ENCODE data around the gene CKS2. TPM values are rescaled to one million over a fixed set of nuclear protein-coding genes. Genes with fewer than 3 reads are reported as not detected.

Gene CKS2
- total and polyA plus RNA-seq, 2 experiments from 2014 or later: 512 to 1,783 TPM

GRCh38 chr9:89349607-89350006 lies 38.6 kb downstream of the CKS2 start:
- Histone ChIP-seq H3K9me2 (ENCODE audit: insufficient read depth) (no peaks in the 10 kb centered on the region), H2AFZ (no peak overlapping the region), H3K4me1 (ENCODE audit: insufficient read depth) (no peaks in the 10 kb centered on the region), H3K27ac (ENCODE audit: low read depth) (no peak overlapping the region), H3F3A (replicated peaks; ENCODE audit: low read depth) (no peaks in the 10 kb centered on the region), H4K20me1 (replicated peaks; ENCODE audit: insufficient read depth) (peaks cover 23% of the 10 kb centered on the region), H3K27me3 (ENCODE audit: insufficient read depth) (no peaks in the 10 kb centered on the region), H3K4me2 (no peak overlapping the region), H3K4me3 (no peak overlapping the region), H3K79me2 (replicated peaks; ENCODE audit: insufficient read depth) (peaks cover 5% of the 10 kb centered on the region), H3K36me3 (ENCODE audit: insufficient read depth) (peaks cover 37% of the 10 kb centered on the region)
- DNase-seq (ENCODE audit: low spot score) (no peak), ATAC-seq (no peak)
- H3K36me3 Mint-ChIP-seq (ENCODE audit: low read depth): peaks cover 93% of the 10 kb centered on the region
- TF ChIP-seq JUNB (IDR thresholded peaks at IDR 0.05; ENCODE audit: unreplicated experiment) (no peak), POLR2AphosphoS5 (IDR thresholded peaks at IDR 0.05; ENCODE audit: low read depth) (no peak)
- TF ChIP-seq, protein P1, sequence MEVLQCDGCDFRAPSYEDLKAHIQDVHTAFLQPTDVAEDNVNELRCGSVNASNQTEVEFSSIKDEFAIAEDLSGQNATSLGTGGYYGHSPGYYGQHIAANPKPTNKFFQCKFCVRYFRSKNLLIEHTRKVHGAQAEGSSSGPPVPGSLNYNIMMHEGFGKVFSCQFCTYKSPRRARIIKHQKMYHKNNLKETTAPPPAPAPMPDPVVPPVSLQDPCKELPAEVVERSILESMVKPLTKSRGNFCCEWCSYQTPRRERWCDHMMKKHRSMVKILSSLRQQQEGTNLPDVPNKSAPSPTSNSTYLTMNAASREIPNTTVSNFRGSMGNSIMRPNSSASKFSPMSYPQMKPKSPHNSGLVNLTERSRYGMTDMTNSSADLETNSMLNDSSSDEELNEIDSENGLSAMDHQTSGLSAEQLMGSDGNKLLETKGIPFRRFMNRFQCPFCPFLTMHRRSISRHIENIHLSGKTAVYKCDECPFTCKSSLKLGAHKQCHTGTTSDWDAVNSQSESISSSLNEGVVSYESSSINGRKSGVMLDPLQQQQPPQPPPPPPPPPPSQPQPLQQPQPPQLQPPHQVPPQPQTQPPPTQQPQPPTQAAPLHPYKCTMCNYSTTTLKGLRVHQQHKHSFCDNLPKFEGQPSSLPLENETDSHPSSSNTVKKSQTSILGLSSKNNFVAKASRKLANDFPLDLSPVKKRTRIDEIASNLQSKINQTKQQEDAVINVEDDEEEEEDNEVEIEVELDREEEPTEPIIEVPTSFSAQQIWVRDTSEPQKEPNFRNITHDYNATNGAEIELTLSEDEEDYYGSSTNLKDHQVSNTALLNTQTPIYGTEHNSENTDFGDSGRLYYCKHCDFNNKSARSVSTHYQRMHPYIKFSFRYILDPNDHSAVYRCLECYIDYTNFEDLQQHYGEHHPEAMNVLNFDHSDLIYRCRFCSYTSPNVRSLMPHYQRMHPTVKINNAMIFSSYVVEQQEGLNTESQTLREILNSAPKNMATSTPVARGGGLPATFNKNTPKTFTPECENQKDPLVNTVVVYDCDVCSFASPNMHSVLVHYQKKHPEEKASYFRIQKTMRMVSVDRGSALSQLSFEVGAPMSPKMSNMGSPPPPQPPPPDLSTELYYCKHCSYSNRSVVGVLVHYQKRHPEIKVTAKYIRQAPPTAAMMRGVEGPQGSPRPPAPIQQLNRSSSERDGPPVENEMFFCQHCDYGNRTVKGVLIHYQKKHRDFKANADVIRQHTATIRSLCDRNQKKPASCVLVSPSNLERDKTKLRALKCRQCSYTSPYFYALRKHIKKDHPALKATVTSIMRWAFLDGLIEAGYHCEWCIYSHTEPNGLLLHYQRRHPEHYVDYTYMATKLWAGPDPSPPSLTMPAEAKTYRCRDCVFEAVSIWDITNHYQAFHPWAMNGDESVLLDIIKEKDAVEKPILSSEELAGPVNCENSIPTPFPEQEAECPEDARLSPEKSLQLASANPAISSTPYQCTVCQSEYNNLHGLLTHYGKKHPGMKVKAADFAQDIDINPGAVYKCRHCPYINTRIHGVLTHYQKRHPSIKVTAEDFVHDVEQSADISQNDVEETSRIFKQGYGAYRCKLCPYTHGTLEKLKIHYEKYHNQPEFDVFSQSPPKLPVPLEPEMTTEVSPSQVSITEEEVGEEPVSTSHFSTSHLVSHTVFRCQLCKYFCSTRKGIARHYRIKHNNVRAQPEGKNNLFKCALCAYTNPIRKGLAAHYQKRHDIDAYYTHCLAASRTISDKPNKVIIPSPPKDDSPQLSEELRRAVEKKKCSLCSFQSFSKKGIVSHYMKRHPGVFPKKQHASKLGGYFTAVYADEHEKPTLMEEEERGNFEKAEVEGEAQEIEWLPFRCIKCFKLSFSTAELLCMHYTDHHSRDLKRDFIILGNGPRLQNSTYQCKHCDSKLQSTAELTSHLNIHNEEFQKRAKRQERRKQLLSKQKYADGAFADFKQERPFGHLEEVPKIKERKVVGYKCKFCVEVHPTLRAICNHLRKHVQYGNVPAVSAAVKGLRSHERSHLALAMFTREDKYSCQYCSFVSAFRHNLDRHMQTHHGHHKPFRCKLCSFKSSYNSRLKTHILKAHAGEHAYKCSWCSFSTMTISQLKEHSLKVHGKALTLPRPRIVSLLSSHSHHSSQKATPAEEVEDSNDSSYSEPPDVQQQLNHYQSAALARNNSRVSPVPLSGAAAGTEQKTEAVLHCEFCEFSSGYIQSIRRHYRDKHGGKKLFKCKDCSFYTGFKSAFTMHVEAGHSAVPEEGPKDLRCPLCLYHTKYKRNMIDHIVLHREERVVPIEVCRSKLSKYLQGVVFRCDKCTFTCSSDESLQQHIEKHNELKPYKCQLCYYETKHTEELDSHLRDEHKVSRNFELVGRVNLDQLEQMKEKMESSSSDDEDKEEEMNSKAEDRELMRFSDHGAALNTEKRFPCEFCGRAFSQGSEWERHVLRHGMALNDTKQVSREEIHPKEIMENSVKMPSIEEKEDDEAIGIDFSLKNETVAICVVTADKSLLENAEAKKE (CRISPR knock-in tag; IDR thresholded peaks at IDR 0.05): no peak
- TF ChIP-seq, protein P2, sequence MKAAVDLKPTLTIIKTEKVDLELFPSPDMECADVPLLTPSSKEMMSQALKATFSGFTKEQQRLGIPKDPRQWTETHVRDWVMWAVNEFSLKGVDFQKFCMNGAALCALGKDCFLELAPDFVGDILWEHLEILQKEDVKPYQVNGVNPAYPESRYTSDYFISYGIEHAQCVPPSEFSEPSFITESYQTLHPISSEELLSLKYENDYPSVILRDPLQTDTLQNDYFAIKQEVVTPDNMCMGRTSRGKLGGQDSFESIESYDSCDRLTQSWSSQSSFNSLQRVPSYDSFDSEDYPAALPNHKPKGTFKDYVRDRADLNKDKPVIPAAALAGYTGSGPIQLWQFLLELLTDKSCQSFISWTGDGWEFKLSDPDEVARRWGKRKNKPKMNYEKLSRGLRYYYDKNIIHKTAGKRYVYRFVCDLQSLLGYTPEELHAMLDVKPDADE (IDR thresholded peaks at IDR 0.05): no peak
- TF ChIP-seq, protein P3, sequence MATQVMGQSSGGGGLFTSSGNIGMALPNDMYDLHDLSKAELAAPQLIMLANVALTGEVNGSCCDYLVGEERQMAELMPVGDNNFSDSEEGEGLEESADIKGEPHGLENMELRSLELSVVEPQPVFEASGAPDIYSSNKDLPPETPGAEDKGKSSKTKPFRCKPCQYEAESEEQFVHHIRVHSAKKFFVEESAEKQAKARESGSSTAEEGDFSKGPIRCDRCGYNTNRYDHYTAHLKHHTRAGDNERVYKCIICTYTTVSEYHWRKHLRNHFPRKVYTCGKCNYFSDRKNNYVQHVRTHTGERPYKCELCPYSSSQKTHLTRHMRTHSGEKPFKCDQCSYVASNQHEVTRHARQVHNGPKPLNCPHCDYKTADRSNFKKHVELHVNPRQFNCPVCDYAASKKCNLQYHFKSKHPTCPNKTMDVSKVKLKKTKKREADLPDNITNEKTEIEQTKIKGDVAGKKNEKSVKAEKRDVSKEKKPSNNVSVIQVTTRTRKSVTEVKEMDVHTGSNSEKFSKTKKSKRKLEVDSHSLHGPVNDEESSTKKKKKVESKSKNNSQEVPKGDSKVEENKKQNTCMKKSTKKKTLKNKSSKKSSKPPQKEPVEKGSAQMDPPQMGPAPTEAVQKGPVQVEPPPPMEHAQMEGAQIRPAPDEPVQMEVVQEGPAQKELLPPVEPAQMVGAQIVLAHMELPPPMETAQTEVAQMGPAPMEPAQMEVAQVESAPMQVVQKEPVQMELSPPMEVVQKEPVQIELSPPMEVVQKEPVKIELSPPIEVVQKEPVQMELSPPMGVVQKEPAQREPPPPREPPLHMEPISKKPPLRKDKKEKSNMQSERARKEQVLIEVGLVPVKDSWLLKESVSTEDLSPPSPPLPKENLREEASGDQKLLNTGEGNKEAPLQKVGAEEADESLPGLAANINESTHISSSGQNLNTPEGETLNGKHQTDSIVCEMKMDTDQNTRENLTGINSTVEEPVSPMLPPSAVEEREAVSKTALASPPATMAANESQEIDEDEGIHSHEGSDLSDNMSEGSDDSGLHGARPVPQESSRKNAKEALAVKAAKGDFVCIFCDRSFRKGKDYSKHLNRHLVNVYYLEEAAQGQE (IDR thresholded peaks at IDR 0.05; ENCODE audit: unreplicated experiment): no peak
- H3K27me3 Mint-ChIP-seq (ENCODE audit: insufficient read depth, low read depth, poor library complexity): peaks cover 2% of the 10 kb centered on the region
- H3K9me3 Mint-ChIP-seq: no peaks in the 10 kb centered on the region
- H3K4me1 Mint-ChIP-seq: no peaks in the 10 kb centered on the region
- no peak overlapping the region for H3K4me3 Mint-ChIP-seq
- H3K27ac Mint-ChIP-seq: no peak overlapping the region
